Measurements from ENCODE around the gene DDIT3. TPM values are rescaled to one million over a fixed set of nuclear protein-coding genes. Genes with fewer than 3 reads are reported as not detected.
"Not testable (repeated sequence)": the region's sequence is repeated elsewhere in the genome, so short reads cannot be mapped to it uniquely, and the experiment has no call there.

DDIT3 gene
- total RNA-seq, 1 experiment from 2014 or later = 84.7 TPM

- TF ChIP-seq ZFX (IDR thresholded peaks at IDR 0.05) (no peak), ZBTB33 (IDR thresholded peaks at IDR 0.05; ENCODE audit: extremely low read depth, insufficient replicate concordance, low read length) (no peak), JUND (IDR thresholded peaks at IDR 0.05) (no peak)
Measured at GRCh38 chr12:57511161-57511560, 9.2 kb downstream of the DDIT3 start (continued).

- RAD21 ChIA-PET (ENCODE audit: low non-redundant PET in 1 of 2, low total read pairs in 2 of 2, uncharacterized antibody in 2 of 2, unreplicated experiment in 2 of 2) = not testable (repeated sequence)
Measured at GRCh38 chr12:57507796-57508195, 12.5 kb downstream of the DDIT3 start.

GRCh38 chr12:57506541-57506940 lies 13.8 kb downstream of the DDIT3 start:
- intact Hi-C loops (cut with micrococcal nuclease); H4K20me1 ChIP-seq (ENCODE audit: insufficient read depth); H3K27ac ChIP-seq (ENCODE audit: low read depth, low read length); H3K4me1 ChIP-seq (ENCODE audit: control insufficient read depth in 1 of 2, insufficient read depth in 2 of 2, low read length in 2 of 2); H3K4me3 ChIP-seq (replicated peaks in 1 of 2; ENCODE audit: low read depth in 1 of 2, low read length in 2 of 2); H3K27me3 ChIP-seq (ENCODE audit: insufficient read depth, low read length); H2AFZ ChIP-seq (ENCODE audit: low read depth, low read length, poor library complexity, severe bottlenecking); H3K4me2 ChIP-seq (ENCODE audit: low read length); DNase-seq (ENCODE audit: low read depth, low spot score); BruUV-seq (replicated peaks); ATAC-seq; H3K9me3 ChIP-seq (ENCODE audit: control insufficient read depth in 1 of 2, insufficient read depth in 1 of 2, low read depth in 1 of 2, low read length in 2 of 2); H3K9me2 ChIP-seq (ENCODE audit: insufficient read depth); H3K79me2 ChIP-seq (ENCODE audit: insufficient read depth, low read length); H3K9ac ChIP-seq (ENCODE audit: low read length); RAD21 ChIA-PET (ENCODE audit: low non-redundant PET in 1 of 2, low total read pairs in 2 of 2, uncharacterized antibody in 2 of 2, unreplicated experiment in 2 of 2); CTCF ChIA-PET: not testable (repeated sequence)
- POLR2A ChIA-PET = interaction anchor here (2.6 kb wide), 1 partner anchor 8 kb away, joined by 8 read pairs; no protein-coding TSS in a partner anchor
- H3K36me3 ChIP-seq (ENCODE audit: control insufficient read depth in 1 of 2, insufficient read depth in 2 of 2, low read length in 2 of 2) = peaks cover 23 to 39% of the 10 kb centered on the region in 2 experiments; a peak in 3 of 4 replicates

More at GRCh38 chr12:57507796-57508195, 12.5 kb downstream of the DDIT3 start:
- H3K79me2 ChIP-seq (ENCODE audit: insufficient read depth, low read length); H3K27me3 ChIP-seq (ENCODE audit: insufficient read depth, low read length); CTCF ChIA-PET; H3K27ac ChIP-seq (ENCODE audit: low read depth, low read length); BruUV-seq (replicated peaks); H3K4me2 ChIP-seq (ENCODE audit: low read length); DNase-seq (ENCODE audit: low read depth, low spot score); H3K9ac ChIP-seq (ENCODE audit: low read length); intact Hi-C loops (cut with micrococcal nuclease); H3K4me3 ChIP-seq (replicated peaks in 1 of 2; ENCODE audit: low read depth in 1 of 2, low read length in 2 of 2); H3K4me1 ChIP-seq (ENCODE audit: control insufficient read depth in 1 of 2, insufficient read depth in 2 of 2, low read length in 2 of 2); POLR2A ChIA-PET; H2AFZ ChIP-seq (ENCODE audit: low read depth, low read length, poor library complexity, severe bottlenecking); H3K9me3 ChIP-seq (ENCODE audit: control insufficient read depth in 1 of 2, insufficient read depth in 1 of 2, low read depth in 1 of 2, low read length in 2 of 2); ATAC-seq; H4K20me1 ChIP-seq (ENCODE audit: insufficient read depth); H3K9me2 ChIP-seq (ENCODE audit: insufficient read depth): not testable (repeated sequence)
- peaks cover 28 to 48% of the 10 kb centered on the region in 2 experiments; a peak in 3 of 4 replicates for H3K36me3 ChIP-seq (ENCODE audit: control insufficient read depth in 1 of 2, insufficient read depth in 2 of 2, low read length in 2 of 2)

GRCh38 chr12:57502311-57502969 lies 17.9 kb downstream of the DDIT3 start:
- intact Hi-C loops (cut with micrococcal nuclease); H3K4me3 ChIP-seq (replicated peaks in 1 of 2; ENCODE audit: low read depth in 1 of 2, low read length in 2 of 2); H3K9ac ChIP-seq (ENCODE audit: low read length); BruUV-seq (replicated peaks); CTCF ChIA-PET; H3K4me2 ChIP-seq (ENCODE audit: low read length); H2AFZ ChIP-seq (ENCODE audit: low read depth, low read length, poor library complexity, severe bottlenecking); H3K9me2 ChIP-seq (ENCODE audit: insufficient read depth); H3K27ac ChIP-seq (ENCODE audit: low read depth, low read length); H3K4me1 ChIP-seq (ENCODE audit: control insufficient read depth in 1 of 2, insufficient read depth in 2 of 2, low read length in 2 of 2); H4K20me1 ChIP-seq (ENCODE audit: insufficient read depth); H3K9me3 ChIP-seq (ENCODE audit: control insufficient read depth in 1 of 2, insufficient read depth in 1 of 2, low read depth in 1 of 2, low read length in 2 of 2); H3K27me3 ChIP-seq (ENCODE audit: insufficient read depth, low read length); H3K79me2 ChIP-seq (ENCODE audit: insufficient read depth, low read length); ATAC-seq; RAD21 ChIA-PET (ENCODE audit: low non-redundant PET in 1 of 2, low total read pairs in 2 of 2, uncharacterized antibody in 2 of 2, unreplicated experiment in 2 of 2); DNase-seq (ENCODE audit: low read depth, low spot score): not testable (repeated sequence)
- H3K36me3 ChIP-seq (ENCODE audit: control insufficient read depth in 1 of 2, insufficient read depth in 2 of 2, low read length in 2 of 2) = peaks cover 54 to 55% of the 10 kb centered on the region in 2 experiments
- POLR2A ChIA-PET = interaction anchor here (0.7 to 1.0 kb wide), 2 partner anchors 13 to 14 kb away, joined by 3 read pairs; no protein-coding TSS in a partner anchor

All from HCT116 (cell line).